Activated naive CD4-positive, alpha-beta T cell treated with Interleukin-2 at 50 U/mL for 16 hours (primary cell): ENCODE data around the gene RAB6A.

Experiments
- DNase-seq: peaks from one replicate; pipeline ENCODE4 v3.0.0-alpha.2; 2020

RAB6A gene

GRCh38 chr11:73652046-73652730 lies 108.7 kb downstream of the RAB6A start:
- DNase-seq, result no peak

- no peak for DNase-seq
These were observed 109.2 kb downstream of the RAB6A start for GRCh38 chr11:73651661-73652045.

GRCh38 chr11:73651252-73651651 lies 109.6 kb downstream of the RAB6A start:
- DNase-seq, result no peak

GRCh38 chr11:73650400-73650799 lies 110.5 kb downstream of the RAB6A start:
- DNase-seq, result no peak

GRCh38 chr11:73649206-73649605 lies 111.7 kb downstream of the RAB6A start:
- no peak for DNase-seq

GRCh38 chr11:73648571-73649046 lies 112.3 kb downstream of the RAB6A start:
- DNase-seq, result no peak

- DNase-seq, result no peak
These were observed 112.8 kb downstream of the RAB6A start for GRCh38 chr11:73648121-73648520.

- peak; percentile 95 for DNase-seq
These were observed 113.3 kb downstream of the RAB6A start for GRCh38 chr11:73647459-73648100.

- DNase-seq, result no peak
These were observed 114.8 kb downstream of the RAB6A start, which contains the start of gene PLEKHB1 for GRCh38 chr11:73645972-73646631. Gene PLEKHB1, plus strand, starts transcription at chr11:73646581. Its CDS starts 28 bp downstream, at chr11:73646609.

- no peak for DNase-seq
These were observed 115.5 kb downstream of the RAB6A start for GRCh38 chr11:73645121-73645969.

GRCh38 chr11:73641668-73642067 lies 119.2 kb downstream of the RAB6A start:
- no peak for DNase-seq

GRCh38 chr11:73640592-73640991 lies 120.3 kb downstream of the RAB6A start:
- DNase-seq, result no peak

GRCh38 chr11:73637012-73637411 lies 123.9 kb downstream of the RAB6A start:
- DNase-seq, result no peak

- DNase-seq, result no peak
These were observed 124.6 kb downstream of the RAB6A start for GRCh38 chr11:73636249-73636648.

GRCh38 chr11:73635721-73636120 lies 125.2 kb downstream of the RAB6A start:
- DNase-seq, result no peak

- no peak for DNase-seq
These were observed 126.9 kb downstream of the RAB6A start for GRCh38 chr11:73633999-73634398.

GRCh38 chr11:73632996-73633395 lies 127.9 kb downstream of the RAB6A start:
- DNase-seq, result no peak

GRCh38 chr11:73629907-73630306 lies 131.0 kb downstream of the RAB6A start:
- no peak for DNase-seq

GRCh38 chr11:73625696-73626318 lies 135.1 kb downstream of the RAB6A start:
- peak; percentile 72 for DNase-seq
